IMR-90 (cell line): ENCODE measurements around the gene TENM4.

Experiments
- CTCF ChIP-seq: conservative IDR thresholded peaks from 2 replicates; pipeline ENCODE4 v1.5.1; 2012; ENCODE audit warnings: mild to moderate bottlenecking, low read depth, low read length, improper control_type of control experiment
- ELK1 ChIP-seq: fragments of 150-350 bp; IDR thresholded peaks from 2 replicates; pipeline ENCODE4 v1.6.1; 2016; ENCODE audit warnings: low read depth, mild to moderate bottlenecking, low read length, moderate library complexity, borderline replicate concordance
- MAZ ChIP-seq: IDR thresholded peaks from 2 replicates; pipeline ENCODE4 v1.6.1; 2012; ENCODE audit warnings: low read depth, mild to moderate bottlenecking, low read length, improper control_type of control experiment, moderate library complexity, borderline replicate concordance
- MXI1 ChIP-seq: IDR thresholded peaks from 2 replicates; pipeline ENCODE4 v1.6.1; 2012; ENCODE audit warnings: low read depth, mild to moderate bottlenecking, low read length, moderate library complexity, borderline replicate concordance
- POLR2A ChIP-seq: IDR thresholded peaks from 2 replicates; pipeline ENCODE4 v1.6.1; 2012; ENCODE audit warnings: mild to moderate bottlenecking, low read depth, low read length
- RAD21 ChIP-seq: IDR thresholded peaks from 2 replicates; pipeline ENCODE4 v1.6.1; 2012; ENCODE audit warnings: low read length, improper control_type of control experiment
- RCOR1 ChIP-seq: IDR thresholded peaks from 2 replicates; pipeline ENCODE4 v1.6.1; 2012; ENCODE audit warnings: mild to moderate bottlenecking, low read length, improper control_type of control experiment; ENCODE audit not compliant: insufficient replicate concordance
- RFX5 ChIP-seq: IDR thresholded peaks from 2 replicates; pipeline ENCODE4 v1.8.0; 2012; ENCODE audit warnings: low read depth, mild to moderate bottlenecking, low read length, moderate library complexity

GRCh38 chr11:79155237-79155636 lies 285.6 kb downstream of the TENM4 start:
- TF ChIP-seq CTCF, result no peak
- TF ChIP-seq ELK1, result no peak
- no peak for TF ChIP-seq POLR2A
- TF ChIP-seq MXI1, result no peak
- no peak for TF ChIP-seq RFX5
- no peak for TF ChIP-seq RCOR1
- no peak for TF ChIP-seq RAD21
- TF ChIP-seq MAZ, result no peak
